ENCODE measurements around the gene FHOD3.

Gene FHOD3

DNA sequence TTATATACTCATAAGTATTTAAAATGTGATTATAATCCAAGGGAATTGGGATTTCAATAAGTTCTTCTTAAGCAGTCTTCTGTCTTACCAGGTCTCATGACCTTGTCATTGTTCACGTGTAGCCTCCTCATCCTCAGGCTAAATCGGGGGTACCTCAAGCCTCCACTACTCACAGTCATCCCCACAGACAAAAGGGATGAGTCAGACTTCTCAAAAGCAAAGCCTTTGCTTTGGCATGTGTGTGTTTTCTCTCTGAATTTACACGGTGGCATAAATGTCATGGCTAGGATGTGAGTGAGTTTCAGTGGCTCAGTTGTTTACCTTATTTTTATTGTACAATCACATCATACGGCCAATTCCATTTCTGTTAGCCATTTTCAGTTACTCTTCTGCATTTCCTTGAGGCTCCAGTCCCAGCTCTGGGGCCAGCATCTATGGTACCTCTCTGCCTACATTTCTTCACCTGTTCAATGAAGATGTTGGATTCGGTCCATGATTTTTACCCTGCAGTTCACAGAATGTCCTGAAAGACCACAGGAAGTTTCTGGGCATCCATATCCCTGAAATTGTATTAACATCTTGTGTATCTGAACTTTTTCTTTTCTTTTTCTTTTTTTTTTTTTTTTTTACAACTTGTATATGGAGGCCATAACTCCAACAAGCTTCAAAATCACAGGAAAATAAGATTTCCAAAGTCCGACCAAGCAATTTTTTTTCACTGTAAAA, 195.3 kb downstream of the FHOD3 start:
- DNase-seq: no peak

DNA sequence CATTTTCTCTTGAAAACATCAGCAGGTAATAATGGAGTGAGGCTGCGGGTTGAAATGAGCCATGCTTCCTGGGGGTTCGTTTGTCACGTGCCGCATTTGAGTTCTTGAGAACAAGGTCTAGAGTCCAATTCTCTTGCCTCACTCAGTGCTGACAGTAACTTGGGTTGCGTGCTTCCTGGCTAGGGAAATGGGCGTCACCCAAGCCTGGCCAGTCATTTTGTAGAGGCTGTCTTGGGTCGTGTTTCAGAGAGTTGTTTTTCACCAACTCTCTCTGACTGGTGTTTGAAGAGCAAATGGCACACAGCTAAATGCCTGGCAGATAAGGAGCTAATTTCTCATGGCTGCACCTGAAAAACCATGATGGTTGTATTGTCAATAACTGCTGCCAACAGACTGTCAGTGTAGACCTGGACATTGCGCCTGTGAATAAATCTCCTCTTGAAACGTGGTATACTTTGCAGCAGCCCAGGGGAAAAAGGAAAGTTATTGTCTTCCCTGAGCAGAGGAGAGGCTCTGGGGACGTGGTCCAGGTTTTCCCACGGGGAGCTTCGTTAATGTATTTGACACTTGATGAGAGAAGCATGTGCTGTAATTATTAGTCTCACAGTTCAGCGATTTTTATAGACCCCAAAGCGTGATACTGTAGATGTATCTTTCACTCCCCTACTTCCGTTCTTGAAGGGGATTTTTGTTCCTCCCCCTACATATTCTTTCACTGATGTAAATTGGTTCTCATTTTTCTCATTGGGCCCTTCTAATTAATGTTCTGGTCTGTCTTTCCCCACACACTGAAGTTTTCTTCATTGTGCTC, 196.0 kb downstream of the FHOD3 start:
- DNase-seq: no peak

DNA sequence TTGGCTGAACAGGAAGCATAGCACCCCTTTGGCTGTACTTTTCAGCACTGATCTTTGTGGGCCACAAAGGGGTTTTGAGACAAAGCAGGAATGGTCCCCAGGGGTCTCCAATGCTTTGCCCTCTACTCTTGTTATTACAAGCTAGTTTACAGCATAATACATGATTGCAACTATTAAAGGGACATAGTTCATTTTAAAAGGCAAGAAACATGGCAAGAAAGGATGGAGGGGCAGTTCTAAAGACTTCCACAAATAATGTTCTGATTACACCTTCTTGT, 196.6 kb downstream of the FHOD3 start:
- no peak for DNase-seq

GRCh38 chr18:36496022-36496421, 198.5 kb downstream of the FHOD3 start:
- DNase-seq: no peak

DNA sequence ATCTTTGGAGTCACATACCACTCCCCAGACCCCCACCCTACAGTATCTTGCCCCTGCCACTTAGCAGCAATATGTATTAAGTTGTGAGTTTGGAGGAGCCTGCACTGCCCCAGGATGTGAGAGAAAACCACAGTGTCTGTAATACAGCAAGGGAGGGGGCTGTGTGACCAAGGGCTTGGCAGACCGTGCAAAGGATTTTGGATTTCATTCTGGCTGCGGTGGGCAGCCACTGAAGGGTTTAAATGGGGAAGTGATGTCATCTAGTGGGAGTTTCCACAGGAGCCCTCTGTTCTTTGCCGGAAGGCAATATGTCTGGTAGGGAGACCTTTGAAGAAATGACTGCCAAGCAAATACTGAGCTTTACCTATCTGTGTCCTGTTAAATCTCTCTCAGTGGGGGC, 202.4 kb downstream of the FHOD3 start:
- DNase-seq: no peak

- DNase-seq: no peak
Observed at GRCh38 chr18:36501100-36501499, 203.6 kb downstream of the FHOD3 start.

- no peak for DNase-seq
Observed at GRCh38 chr18:36503477-36503876, 206.0 kb downstream of the FHOD3 start.

DNA sequence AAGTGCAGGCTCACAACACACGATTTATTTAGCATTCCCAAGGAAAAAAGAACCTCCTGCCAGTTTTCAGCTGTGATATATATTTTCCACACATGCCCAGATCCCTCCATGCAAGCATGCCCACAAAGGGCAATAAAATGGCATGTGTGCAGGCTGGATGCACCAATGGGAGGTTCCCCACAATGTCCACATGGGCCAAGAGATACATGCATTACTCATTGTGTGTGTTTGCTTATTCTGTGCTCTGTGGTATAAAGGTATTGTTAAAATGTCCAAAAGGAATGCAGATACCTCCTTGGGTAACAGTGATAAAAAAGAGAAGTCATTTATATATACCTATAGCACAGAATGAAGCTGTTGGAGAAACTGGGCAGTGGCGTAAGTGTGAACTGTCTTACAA, 207.4 kb downstream of the FHOD3 start:
- no peak for DNase-seq

- no peak for DNase-seq
Observed at GRCh38 chr18:36505665-36506064, 208.2 kb downstream of the FHOD3 start.

DNA sequence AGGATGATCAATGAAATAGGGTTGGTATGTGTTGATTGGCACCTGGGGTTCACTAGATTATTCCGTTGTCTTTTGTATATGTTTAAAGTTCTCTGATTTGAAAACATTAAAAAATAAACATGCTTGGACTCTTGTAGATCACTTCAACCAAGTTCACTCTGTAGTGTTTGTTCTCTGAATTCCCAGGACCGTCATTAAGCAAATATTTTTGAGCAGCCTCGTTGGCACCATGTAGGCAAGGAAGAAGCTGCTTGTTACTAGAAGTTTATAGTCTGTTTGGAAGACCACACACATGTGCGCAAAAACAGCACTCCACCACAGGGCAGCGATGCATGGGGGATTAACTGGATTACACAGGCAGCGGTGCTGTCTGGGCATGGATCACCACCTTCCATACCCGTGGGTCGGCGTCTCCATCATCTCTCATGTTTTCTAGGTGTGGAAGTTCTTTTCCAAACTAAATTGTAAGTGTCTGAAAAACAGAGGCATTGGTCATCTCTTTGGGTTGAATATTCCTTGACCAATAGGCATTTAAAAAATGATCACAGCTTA, 212.2 kb downstream of the FHOD3 start:
- no peak for DNase-seq

- DNase-seq: no peak
Observed at GRCh38 chr18:36511791-36512352, 214.4 kb downstream of the FHOD3 start.

GRCh38 chr18:36513556-36513955, 216.0 kb downstream of the FHOD3 start:
- no peak for DNase-seq

- no peak for DNase-seq
Observed at GRCh38 chr18:36514778-36515177, 217.3 kb downstream of the FHOD3 start.

DNA sequence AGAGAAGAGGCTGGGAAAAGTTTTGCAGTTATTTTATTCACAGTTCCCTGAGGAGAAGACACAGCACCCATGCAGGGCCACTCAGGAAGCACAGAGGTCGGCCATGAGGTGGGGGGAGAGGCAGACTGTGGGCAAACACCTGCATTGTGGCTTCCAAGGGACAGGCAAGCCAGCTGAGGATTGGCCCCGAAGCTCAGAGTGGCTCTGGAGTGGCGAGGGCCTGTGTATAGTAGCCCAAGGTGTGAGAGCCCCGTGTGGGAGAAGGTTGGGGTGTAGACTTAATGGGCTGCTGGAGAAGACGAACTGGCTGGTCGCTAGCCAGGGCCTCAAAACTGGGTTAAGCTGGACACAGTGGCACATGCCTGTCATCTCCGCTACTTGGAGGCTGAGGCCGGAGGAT, 218.7 kb downstream of the FHOD3 start:
- DNase-seq: no peak

- DNase-seq: no peak
Observed at GRCh38 chr18:36516726-36517125, 219.2 kb downstream of the FHOD3 start.

GRCh38 chr18:36518839-36519238, 221.3 kb downstream of the FHOD3 start:
- DNase-seq: no peak

- DNase-seq: no peak
Observed at GRCh38 chr18:36519358-36519757, 221.8 kb downstream of the FHOD3 start.

GRCh38 chr18:36522509-36522908, 225.0 kb downstream of the FHOD3 start:
- DNase-seq: no peak

- DNase-seq: no peak
Observed at GRCh38 chr18:36525913-36526312, 228.4 kb downstream of the FHOD3 start.

GRCh38 chr18:36526611-36527010, 229.1 kb downstream of the FHOD3 start:
- no peak for DNase-seq

DNA sequence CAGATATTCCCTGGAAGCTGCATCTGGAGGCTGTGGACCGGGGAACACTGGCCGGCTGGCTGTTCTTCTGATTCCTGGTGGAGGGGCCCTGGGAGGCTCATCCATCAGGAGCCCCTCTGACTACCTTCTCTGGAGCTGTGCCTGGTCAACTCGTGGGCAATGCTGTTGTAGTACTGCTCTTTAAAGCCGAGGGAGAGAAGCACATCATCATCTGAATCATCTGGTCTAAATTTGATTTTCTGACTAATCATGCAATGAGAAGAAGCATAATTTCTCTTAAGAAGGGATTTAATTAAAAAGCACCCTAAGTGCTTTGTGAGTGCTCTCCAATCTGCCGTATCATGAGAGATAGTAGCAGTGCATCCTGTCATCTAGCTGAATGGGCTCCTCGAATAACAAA, 229.5 kb downstream of the FHOD3 start:
- no peak for DNase-seq

GRCh38 chr18:36527740-36528455, 230.4 kb downstream of the FHOD3 start:
- no peak for DNase-seq

DNA sequence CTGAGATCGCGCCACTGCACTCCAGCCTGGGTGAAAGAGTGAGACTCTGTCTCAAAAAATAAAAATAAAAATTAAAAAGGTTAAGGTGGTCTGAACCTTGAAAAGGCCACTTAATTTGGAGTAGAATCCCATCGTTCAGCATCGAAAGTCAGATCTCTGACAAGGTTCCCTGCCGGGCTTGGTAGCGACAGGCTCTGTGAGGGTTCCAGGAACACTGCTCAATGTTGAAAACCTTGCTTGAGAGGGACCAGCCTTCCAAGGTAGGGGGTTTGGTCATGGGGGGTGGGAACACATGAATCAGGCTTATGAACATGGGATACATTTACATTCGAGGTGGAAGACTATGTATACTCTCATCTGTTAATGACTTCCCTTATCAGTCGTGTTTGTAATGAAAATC, 232.2 kb downstream of the FHOD3 start:
- no peak for DNase-seq
